HG03460 (cell line): ENCODE measurements around the gene RASSF6.
"Not testable (repeated sequence)": the region's sequence is repeated elsewhere in the genome, so short reads cannot be mapped to it uniquely, and the experiment has no call there.

ENCODE experiments used
- ATAC-seq: cut with Tn5 transposase; IDR thresholded peaks from one replicate; pipeline ENCODE4 v1.9.1; 2021; ENCODE audit not compliant: unreplicated experiment

The RASSF6 gene, protein sequence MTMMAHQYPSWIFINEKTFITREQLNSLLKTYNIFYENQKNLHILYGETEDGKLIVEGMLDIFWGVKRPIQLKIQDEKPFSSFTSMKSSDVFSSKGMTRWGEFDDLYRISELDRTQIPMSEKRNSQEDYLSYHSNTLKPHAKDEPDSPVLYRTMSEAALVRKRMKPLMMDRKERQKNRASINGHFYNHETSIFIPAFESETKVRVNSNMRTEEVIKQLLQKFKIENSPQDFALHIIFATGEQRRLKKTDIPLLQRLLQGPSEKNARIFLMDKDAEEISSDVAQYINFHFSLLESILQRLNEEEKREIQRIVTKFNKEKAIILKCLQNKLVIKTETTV

DNA sequence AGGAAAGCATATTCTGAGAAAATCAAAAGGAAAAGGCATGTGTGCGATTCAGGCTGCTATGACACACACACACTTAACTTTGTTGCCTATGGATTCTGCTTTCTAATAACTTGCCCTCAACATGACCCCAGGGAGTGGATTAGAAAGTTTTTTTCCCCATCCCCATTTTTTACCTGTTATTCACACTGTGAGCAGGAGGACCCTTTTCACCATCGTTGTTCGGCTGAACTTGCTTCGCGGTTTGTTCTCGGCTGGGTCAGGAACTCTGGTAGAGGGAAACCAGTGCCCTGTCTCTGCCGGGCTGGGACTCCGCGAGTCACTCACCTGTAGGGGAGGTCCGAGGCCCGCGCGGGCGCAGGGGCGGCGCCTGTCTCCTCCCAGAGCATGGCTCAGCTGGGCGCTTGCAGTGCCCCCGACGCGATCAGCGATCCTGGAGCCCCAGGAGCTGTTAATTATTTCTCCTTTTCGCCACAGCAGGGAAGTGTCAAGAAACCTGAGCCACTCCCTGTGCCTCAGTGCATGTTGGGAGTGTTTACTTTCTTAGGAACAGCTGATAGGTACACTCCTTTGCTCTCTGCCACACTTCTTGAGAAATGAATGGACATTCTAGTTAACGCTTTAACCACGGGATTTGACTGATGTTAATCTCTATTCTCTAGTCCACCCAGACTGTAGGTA, at the start of gene RASSF6:
Gene RASSF6, minus strand, starts transcription at position 322 of the 678 bp plus-strand sequence. CDS start 8,641 bp downstream, outside the sequence.
- ATAC-seq = peak; percentile 91

DNA sequence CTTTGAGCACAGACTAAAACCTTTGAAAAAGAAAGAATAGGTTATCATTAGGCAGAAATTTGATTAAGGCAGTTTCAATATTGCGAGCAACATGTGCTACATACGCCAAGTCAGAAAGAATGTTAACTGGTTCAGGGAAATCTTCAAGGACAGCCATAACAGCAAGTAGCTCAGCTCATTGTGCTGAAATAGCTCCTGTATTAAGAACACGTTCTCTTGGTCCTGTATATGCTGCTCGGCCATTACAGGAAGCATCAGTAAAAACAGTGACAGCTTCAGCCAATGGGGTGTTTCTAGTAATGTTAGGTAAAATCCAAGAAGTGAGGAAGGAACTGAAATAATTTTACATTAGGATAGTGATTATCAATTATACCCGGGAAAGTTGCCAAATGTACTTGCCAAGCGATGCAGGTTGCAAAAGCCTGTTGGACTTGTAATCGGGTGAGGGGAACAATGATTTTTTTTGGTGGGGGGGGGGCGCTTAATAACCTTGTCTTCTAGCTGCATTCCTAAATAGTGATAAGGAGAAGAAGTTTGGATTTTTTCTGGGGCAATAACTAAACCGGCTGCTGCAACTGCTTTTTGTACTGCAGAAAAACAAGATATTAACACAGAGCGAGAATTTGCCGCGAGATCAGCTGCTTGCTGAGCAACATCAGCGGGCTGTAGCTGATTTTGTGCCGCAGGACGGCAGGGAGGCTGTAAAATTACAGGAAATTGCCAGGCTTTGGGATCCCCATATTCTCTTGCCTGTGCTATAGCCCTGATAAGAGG, 49.4 kb upstream of the RASSF6 start:
- ATAC-seq = no peak

DNA sequence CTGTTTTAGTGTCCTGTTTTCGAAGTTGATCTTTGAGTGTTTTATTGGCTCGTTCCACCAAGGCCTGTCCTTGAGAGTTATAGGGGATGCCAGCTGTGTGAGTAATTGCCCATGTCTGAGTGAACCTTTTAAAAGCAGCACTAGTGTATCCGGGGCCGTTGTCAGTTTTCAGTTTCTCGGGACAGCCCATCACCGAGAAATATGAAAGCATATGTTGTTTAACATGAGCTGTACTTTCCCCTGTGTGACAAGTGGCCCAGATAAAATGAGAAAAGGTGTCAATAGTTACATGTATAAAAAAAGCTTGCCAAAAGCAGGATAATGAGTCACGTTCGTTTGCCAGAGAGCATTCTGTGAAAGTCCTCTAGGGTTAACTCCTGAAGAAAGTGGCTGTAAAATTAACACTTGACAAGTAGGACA, 48.6 kb upstream of the RASSF6 start:
- no peak for ATAC-seq

DNA sequence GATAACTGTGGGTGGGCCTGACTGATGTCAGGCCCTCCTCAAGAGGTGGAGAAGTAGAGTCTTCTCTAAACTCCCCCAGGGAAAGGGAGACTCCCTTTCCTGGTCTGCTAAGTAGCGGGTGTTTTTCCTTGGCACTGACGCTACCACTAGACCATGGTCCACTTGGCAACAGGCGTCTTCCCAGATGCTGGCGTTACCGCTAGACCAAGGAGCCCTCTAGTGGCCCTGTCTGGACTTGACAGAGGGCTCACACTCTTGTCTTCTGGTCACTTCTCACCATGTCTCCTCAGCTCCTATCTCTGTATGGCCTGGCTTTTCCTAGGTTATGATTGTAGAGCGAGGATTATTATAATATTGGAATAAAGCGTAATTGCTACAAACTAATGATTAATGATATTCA, 45.7 kb upstream of the RASSF6 start:
- not testable (repeated sequence) for ATAC-seq

DNA sequence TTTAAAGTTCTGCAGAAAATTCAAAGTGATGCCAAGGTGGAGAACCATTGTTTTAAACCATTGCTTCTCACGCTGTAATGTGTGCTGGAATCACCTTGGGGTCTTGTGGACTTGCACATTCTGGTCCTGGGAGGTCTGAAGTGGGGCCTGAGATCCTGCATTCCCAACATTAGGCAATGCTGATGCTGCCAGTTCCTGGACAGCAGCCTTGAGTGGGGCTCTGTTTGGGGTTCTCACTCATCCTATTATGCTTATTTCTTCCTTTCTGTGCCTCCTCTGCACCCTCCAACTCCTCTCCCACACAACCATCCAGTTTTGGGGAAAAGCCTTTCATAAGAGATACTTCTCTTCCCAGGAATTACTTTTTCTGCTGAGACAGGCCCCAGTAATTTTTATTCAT, 44.2 kb upstream of the RASSF6 start:
- ATAC-seq = no peak

GRCh38 chr4:73663576-73663975, 43.3 kb upstream of the RASSF6 start:
- no peak for ATAC-seq

DNA sequence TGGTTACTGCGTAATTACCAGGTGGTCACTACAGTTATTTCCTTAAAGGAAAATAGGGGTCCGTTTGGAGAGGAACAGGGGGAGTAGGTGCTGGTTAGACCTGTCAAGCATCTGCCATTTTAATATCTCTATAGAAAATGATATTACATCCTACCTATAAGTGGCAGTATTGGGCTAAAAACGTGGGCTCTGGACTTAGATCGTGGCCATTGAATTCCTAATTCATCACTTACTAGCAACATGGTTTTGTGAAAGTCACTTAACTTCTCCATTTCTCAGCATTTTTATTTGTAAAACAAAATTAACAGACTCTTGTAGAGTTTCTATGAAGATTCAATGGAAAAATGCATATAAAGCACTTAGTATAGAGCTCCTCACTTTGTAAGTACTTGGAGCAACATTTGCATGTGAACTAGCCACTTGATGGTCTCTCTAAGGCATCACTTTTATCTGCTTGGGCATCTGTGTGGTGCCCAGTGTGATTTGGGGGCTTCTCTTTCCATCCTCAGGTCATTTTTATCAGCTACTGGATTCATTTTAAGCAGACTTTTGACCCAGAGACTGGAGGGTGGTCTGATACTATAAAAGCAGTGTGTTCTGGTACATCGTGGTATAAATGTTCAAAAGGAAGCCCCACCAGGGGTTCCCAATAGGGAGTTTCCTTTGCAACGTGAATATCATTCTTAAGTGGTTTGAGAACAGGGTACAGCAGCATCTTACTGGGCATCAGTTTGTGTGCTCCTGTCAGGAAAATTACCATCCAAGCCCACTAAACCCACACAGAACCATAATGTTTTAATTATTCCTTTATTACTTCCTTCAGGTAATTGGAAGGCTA, 42.7 kb upstream of the RASSF6 start:
- ATAC-seq = peak; percentile 91

GRCh38 chr4:73661646-73662119, 41.4 kb upstream of the RASSF6 start:
- no peak for ATAC-seq

DNA sequence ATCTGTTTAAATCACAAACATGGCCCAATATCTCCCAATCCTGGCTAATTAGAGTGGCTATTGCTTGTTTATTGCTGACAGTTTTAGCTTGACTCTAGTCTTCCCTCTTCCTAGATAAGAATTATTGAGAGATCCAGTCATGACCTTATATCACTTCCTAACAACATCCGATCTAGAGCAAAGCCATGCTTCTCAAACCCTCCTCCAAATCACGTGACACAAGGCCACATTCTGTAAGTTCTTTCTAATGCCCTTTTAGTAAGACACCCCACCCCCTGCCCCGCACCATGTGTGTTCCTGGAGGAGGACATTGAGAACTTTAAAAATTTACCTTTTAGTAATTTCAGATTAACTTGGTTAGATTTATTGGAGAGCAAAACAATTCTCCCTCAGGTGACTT, 40.6 kb upstream of the RASSF6 start:
- no peak for ATAC-seq

GRCh38 chr4:73653695-73654106, 33.5 kb upstream of the RASSF6 start:
- peak; percentile 67 for ATAC-seq

GRCh38 chr4:73650250-73650649, 30.0 kb upstream of the RASSF6 start:
- no peak for ATAC-seq

DNA sequence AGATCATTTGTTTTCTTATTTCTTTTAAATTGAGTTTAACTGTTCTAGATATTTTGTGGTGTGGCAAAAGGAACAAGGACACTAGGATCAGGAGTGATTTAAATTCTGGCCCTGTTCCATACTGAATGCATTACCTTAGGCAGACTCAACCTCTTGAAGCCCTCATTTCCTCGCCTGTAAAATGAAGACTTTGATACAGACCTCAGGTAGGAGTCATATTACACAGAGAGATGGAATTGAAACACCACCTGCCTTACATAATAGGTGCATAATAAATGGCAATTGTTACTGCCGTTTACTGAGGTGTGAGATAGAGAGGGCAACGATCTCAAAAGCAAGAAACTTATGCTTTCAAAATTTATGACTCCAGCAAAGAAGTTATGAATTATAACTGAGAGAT, 28.2 kb upstream of the RASSF6 start:
- no peak for ATAC-seq

GRCh38 chr4:73646117-73646516, 25.9 kb upstream of the RASSF6 start:
- ATAC-seq = no peak

GRCh38 chr4:73631565-73632226, 11.5 kb upstream of the RASSF6 start:
- ATAC-seq = no peak

DNA sequence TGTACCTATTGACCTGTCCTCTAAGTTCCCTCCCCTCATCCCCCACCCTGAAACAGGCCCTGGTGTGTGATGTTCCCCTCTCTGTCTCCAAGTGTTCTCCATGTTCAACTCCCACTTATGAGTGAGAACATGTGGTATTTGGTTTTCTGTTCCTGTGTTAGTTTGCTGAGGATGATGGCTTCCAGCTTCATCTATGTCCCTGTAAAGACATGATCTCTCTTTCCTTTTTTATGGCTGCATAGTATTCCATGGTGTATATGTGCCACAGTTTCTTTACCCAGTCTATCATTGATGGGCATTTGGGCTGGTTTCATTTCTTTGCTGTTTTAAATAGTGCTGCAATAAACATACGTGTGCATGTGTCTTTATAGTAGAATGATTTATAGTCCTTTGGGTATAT, 8.6 kb upstream of the RASSF6 start:
- ATAC-seq = not testable (repeated sequence)

DNA sequence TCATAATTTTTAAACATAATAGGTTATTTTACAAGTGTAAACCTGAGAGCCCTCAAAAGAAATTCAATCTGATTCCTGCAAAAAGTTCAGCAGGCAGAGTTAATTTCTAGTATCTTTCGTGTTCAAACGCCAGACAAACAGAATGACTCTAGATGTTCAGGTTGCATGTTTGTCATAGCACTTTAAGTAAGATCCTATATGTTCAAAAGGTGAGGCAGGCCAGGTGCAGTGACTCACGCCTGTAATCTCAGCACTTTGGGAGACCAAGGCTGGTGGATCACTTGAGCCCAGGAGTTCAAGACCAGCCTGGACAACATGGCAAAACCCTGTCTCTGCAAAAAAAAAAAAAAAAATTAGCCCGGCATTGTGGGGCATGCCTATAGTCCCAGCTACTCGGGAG, 1.1 kb upstream of the RASSF6 start:
- no peak for ATAC-seq

DNA sequence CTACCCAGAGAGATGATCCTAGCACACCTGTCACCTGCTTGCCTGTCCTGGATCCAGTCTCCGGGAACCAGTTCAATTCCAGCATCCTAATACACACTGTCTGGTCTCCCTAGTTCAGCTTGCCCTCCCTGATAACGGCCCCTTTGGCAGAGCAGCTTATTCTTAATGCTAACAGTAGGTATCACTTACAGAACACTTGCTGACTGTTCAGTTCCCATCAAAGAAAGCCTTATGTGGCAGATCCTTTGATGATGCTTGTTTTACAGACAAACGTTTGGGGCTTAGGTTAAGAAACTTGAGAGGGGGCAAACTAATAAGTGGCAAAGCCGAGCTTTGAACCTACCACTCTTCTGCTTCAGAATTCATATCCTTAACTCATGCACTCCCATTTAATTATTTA, 890 bp downstream of the RASSF6 start:
- no peak for ATAC-seq

DNA sequence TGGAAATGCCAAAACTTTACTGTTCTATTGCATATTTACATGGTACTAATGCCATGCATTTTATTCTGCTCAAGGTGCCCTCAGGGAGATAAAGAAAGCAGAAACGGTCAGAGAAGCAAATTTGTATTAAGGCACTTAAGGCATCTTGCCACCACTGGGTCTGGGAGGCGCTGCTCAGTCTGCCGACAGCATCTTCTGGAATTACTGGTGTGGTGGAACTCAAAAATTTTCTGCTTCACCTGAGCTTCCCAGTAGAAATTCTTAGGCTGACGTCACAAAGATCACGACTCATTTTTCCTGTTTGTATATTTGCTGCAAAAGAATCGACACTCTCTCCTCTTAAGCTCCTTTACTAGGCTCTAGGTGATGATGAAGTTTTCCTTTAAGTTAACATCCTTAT, 3.0 kb downstream of the RASSF6 start:
- no peak for ATAC-seq

DNA sequence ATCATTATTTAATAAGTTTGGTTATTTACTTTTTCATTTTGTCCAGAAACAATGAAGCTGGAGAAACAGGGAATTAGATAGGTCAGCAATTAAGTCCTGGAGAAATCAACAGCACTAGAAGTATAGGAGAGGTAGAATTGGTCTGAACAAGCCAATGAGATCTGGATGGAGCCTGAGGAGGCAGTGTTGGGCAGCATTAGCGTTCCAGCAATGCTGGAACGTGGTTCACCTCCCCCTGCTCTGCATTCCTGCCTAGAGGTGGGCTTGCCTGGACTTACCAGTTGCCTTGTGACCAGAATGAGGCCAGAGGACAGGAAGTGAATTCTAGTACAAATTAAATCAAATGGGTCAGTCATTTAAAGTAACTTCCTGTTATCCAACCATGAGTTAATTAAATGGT, 4.6 kb downstream of the RASSF6 start:
- no peak for ATAC-seq

- no peak for ATAC-seq
Observed at GRCh38 chr4:73614311-73614867, 5.8 kb downstream of the RASSF6 start.
